Fibroblast of the aortic adventitia (primary cell): ENCODE measurements around the gene LRRFIP2. TPM values are rescaled to one million over a fixed set of nuclear protein-coding genes. Genes with fewer than 3 reads are reported as not detected.
"Not testable (repeated sequence)": the region's sequence is repeated elsewhere in the genome, so short reads cannot be mapped to it uniquely, and the experiment has no call there.

Experiments
- DNase-seq: peaks from one replicate; pipeline ENCODE4 v3.0.0-alpha.2; 2010; ENCODE audit warnings: low read depth
- H3K4me3 ChIP-seq: 2 replicates; pipeline ENCODE4 v1.5.1; 2011; ENCODE audit warnings: low read depth, mild to moderate bottlenecking, control low read depth, low read length, moderate library complexity
- total RNA-seq: library from RNA; depleted of rRNA; stranded (reverse); fragments of >200 nt; gene quantifications from 2 replicates; pipeline ENCODE4 v1.2.3, GENCODE V29; 2012; ENCODE audit warnings: low replicate concordance
- TF ChIP-seq, protein P1 (sequence below): IDR thresholded peaks from 2 replicates; pipeline ENCODE4 v1.5.1; 2011; ENCODE audit warnings: mild to moderate bottlenecking, low read length, control low read depth, inconsistent platforms; ENCODE audit not compliant: insufficient read depth

The LRRFIP2 gene
- total RNA-seq, 1 donor: 46.8 TPM

DNA sequence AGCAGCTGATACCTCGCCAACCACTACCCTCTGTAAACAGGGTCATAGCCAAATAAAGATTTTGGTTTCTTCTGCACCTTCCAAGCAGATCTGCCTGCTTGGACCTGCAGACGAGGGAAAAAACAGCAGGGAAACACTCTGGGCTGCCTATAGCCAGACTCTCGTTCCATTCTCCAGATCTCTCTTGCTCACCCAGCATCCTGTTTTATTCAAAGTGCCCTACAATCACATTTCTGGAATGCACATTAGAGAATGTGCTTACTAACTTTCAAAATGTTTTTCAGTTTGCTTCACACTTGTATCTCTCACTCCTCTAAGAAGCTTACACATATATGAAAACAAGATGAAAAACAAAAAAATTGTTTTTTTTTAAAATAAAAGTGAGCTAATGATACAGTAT is 109.6 kb downstream of the LRRFIP2 start:
- TF ChIP-seq, protein P1, sequence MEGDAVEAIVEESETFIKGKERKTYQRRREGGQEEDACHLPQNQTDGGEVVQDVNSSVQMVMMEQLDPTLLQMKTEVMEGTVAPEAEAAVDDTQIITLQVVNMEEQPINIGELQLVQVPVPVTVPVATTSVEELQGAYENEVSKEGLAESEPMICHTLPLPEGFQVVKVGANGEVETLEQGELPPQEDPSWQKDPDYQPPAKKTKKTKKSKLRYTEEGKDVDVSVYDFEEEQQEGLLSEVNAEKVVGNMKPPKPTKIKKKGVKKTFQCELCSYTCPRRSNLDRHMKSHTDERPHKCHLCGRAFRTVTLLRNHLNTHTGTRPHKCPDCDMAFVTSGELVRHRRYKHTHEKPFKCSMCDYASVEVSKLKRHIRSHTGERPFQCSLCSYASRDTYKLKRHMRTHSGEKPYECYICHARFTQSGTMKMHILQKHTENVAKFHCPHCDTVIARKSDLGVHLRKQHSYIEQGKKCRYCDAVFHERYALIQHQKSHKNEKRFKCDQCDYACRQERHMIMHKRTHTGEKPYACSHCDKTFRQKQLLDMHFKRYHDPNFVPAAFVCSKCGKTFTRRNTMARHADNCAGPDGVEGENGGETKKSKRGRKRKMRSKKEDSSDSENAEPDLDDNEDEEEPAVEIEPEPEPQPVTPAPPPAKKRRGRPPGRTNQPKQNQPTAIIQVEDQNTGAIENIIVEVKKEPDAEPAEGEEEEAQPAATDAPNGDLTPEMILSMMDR: no peak
- no peak overlapping the region for H3K4me3 ChIP-seq
- DNase-seq: no peak

DNA sequence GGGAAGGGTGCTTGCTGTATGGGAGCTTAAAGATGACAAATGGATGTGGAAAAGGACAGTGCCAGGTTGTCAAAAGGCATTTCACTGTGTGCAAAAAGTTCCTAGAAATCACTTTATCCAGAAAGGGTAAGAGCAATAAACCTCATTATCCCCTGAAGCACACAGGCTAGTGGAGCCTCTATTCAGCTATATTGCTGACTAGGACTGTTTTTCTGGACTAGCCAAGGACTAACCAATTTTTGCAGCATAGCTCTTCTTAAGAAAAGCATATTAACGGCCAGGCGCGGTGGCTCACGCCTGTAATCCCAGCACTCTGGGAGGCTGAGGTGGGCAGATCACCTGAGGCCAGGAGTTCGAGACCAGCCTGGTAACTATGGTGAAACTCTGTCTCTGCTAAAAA is 116.3 kb downstream of the LRRFIP2 start:
- TF ChIP-seq, protein P1: no peak
- no peak for DNase-seq
- H3K4me3 ChIP-seq: no peak overlapping the region

DNA sequence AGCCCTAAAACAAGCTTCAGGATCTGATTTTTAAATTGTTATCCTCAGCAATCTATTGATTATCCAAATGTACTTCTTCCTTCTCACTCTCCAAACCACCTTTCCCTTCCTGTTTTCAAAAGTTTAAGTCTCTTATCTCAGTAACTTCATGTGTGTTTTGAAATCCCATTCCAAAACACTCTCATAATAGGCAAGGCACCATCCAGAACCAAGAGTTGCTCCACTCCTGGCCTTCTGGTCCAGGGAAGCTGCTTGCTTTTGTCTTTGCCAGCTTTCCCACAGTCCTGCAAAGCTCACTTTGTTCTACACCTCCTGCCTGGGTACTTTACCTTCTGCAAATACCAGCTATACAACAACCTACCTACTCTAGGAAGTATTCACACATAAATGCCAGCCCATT is 117.6 kb downstream of the LRRFIP2 start:
- TF ChIP-seq, protein P1: no peak
- peak; percentile 57 for DNase-seq
- no peak overlapping the region for H3K4me3 ChIP-seq

DNA sequence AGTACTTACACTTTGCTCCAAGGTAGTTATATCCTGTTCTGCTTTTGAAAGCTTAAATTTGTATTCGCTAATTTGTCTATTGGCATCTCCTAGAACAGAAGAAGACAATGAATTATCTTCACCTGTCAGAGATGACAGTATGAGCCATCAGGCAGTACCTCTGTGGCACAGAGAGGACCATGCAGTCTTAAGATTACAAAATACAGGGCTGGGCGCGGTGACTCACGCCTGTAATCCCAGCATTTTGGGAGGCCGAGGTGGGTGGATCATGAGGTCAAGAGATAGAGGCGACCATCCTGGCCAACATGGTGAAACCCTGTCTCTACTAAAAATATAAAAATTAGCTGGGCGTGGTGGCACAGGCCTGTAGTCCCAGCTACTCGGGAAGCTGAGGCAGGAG is 119.3 kb downstream of the LRRFIP2 start:
- not testable (repeated sequence) for DNase-seq, H3K4me3 ChIP-seq

DNA sequence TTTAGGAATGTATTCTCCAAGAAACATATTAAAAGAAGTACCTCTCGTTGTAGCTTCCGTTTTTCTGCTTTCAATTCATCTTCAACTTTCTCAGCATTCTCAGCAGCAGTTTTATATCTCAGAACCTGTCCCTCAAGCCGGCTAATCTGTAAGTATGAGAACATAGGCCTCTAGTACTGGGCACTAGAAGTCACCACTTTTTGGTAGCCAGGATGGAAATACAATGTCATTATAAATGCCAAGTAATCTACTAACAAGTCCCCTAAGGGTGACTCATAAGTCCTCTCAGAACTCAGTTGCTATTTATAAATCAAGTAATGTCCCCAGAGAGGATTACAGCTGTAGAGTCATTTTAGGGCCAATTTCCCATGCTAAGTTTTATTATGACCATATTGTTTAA is 120.0 kb downstream of the LRRFIP2 start:
- H3K4me3 ChIP-seq: no peak overlapping the region
- peak; percentile 84 for DNase-seq
- TF ChIP-seq, protein P1: no peak

DNA sequence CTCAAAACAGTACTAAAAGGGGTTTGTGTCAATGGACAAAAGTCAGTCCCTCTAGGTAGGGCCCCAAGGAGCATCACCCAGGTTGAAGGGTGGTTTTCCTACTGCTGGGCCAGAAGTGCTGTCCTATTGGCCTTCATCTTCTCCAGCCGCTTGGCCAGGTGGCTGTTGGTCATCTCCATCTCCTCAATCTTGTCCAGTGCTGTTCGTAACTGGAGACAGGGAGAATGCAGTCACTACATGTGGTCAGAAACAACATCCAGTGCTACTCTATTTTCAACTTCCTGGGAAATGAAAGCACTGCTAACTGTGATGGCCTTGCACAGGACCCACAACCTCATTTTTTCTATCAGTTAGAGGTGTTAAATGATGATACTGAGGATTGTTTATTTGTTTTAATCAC is 120.6 kb downstream of the LRRFIP2 start:
- TF ChIP-seq, protein P1: no peak
- no peak overlapping the region for H3K4me3 ChIP-seq
- no peak for DNase-seq

DNA sequence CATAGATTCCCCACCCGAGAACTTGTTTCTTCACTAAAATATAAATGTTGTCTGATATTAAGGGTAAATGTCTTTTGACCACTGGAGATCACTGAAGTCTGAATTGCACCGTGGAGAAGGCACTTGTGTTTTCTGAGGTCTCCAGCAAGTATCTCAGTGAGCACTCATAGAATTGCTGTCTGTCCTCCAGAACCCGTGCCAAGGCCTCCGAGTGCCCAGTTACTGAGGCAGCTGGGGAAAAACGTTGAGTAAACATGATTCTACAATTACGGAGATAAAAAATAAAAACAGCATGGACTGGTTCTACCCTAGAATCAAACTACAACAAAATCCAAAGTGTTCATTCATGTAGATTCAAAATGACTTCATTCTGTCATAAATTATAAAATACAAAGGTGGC is 121.0 kb downstream of the LRRFIP2 start:
- H3K4me3 ChIP-seq: no peak overlapping the region
- TF ChIP-seq, protein P1: no peak
- DNase-seq: no peak
